PFSK-1 (cell line): ENCODE results near the gene PRDM15.

ENCODE experiments used
- POLR2AphosphoS5 ChIP-seq: IDR thresholded peaks from 2 replicates; pipeline ENCODE4 v1.6.1; 2012; ENCODE audit warnings: low read depth, mild to moderate bottlenecking, control low read depth, low read length, moderate library complexity
- SIN3A ChIP-seq: IDR thresholded peaks from 2 replicates; pipeline ENCODE4 v1.6.1; 2012; ENCODE audit warnings: mild to moderate bottlenecking, low read length, moderate library complexity, borderline replicate concordance; ENCODE audit not compliant: insufficient read depth
- TAF1 ChIP-seq: IDR thresholded peaks from 2 replicates; pipeline ENCODE4 v1.6.1; 2012; ENCODE audit warnings: low read length, control low read depth, borderline replicate concordance; ENCODE audit not compliant: insufficient read depth

GRCh38 chr21:41887667-41888066 lies 8.5 kb upstream of the PRDM15 start:
- TF ChIP-seq TAF1 (no peak), POLR2AphosphoS5 (no peak), SIN3A (no peak)
